ENCODE data around the gene FTO.

Gene FTO

GRCh38 chr16:53913920-53914319 is 210.0 kb downstream of the FTO start:
- TF ChIP-seq CTCF (IDR thresholded peaks at IDR 0.05; ENCODE audit: control insufficient read depth, insufficient read depth, low read depth, low read length, missing control alignments): no peak
- no peak for DNase-seq (ENCODE audit: low read depth)
- H3K4me3 ChIP-seq (ENCODE audit: control insufficient read depth, low read depth, low read length): no peak overlapping the region

GRCh38 chr16:53914736-53915135 is 210.8 kb downstream of the FTO start:
- no peak for TF ChIP-seq CTCF (IDR thresholded peaks at IDR 0.05; ENCODE audit: control insufficient read depth, insufficient read depth, low read depth, low read length, missing control alignments)
- H3K4me3 ChIP-seq (ENCODE audit: control insufficient read depth, low read depth, low read length): no peak overlapping the region
- DNase-seq (ENCODE audit: low read depth): no peak

- H3K4me3 ChIP-seq (ENCODE audit: control insufficient read depth, low read depth, low read length): no peak overlapping the region
- DNase-seq (ENCODE audit: low read depth): no peak
- no peak for TF ChIP-seq CTCF (IDR thresholded peaks at IDR 0.05; ENCODE audit: control insufficient read depth, insufficient read depth, low read depth, low read length, missing control alignments)
These were observed 211.7 kb downstream of the FTO start for GRCh38 chr16:53915452-53916160.

- no peak overlapping the region for H3K4me3 ChIP-seq (ENCODE audit: control insufficient read depth, low read depth, low read length)
- no peak for DNase-seq (ENCODE audit: low read depth)
- no peak for TF ChIP-seq CTCF (IDR thresholded peaks at IDR 0.05; ENCODE audit: control insufficient read depth, insufficient read depth, low read depth, low read length, missing control alignments)
These were observed 217.0 kb downstream of the FTO start for GRCh38 chr16:53920988-53921387.

- TF ChIP-seq CTCF (IDR thresholded peaks at IDR 0.05; ENCODE audit: control insufficient read depth, insufficient read depth, low read depth, low read length, missing control alignments): no peak
- no peak overlapping the region for H3K4me3 ChIP-seq (ENCODE audit: control insufficient read depth, low read depth, low read length)
- DNase-seq (ENCODE audit: low read depth): no peak
These were observed 218.3 kb downstream of the FTO start for GRCh38 chr16:53922067-53922806.

- DNase-seq (ENCODE audit: low read depth): no peak
- no peak for TF ChIP-seq CTCF (IDR thresholded peaks at IDR 0.05; ENCODE audit: control insufficient read depth, insufficient read depth, low read depth, low read length, missing control alignments)
- no peak overlapping the region for H3K4me3 ChIP-seq (ENCODE audit: control insufficient read depth, low read depth, low read length)
These were observed 219.0 kb downstream of the FTO start for GRCh38 chr16:53922807-53923571.

All from AG09309 (cell line).